ENCODE measurements around the gene OBP2B.
"Not testable (repeated sequence)": the region's sequence is repeated elsewhere in the genome, so short reads cannot be mapped to it uniquely, and the experiment has no call there.

OBP2B gene

DNA sequence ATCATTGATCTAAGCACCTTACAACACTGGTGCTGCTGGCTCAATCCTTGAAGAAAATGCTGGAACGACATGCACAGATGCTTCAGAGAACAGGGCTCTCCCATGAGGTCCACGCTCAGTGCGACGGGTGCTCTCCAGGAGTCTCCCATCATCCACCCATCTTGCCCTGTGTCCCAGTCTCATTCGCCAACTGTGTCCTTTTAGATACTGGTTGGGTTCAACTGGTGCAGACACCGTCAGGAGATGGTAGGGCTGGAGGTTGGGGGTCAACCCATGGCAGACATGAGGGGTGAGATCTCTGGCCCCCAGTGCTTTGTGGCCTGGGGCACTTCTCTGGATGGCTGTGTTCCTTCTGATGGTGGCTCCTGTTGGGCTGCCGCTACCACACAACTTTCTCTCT, 1.6 kb upstream of the OBP2B start:
- Histone ChIP-seq H4K20me1 (ENCODE audit: low read depth, low read length) (no peaks in the 10 kb centered on the region), H3K4me2 (ENCODE audit: low read depth, low read length, poor library complexity, severe bottlenecking) (no peak overlapping the region), H2AFZ (ENCODE audit: low read depth, low read length, severe bottlenecking) (no peak overlapping the region), H3K36me3 (ENCODE audit: low read length) (no peaks in the 10 kb centered on the region), H3K4me3 (ENCODE audit: insufficient read depth, low read length, poor library complexity, severe bottlenecking) (no peak overlapping the region), H3K79me2 (ENCODE audit: insufficient read depth, low read length) (no peaks in the 10 kb centered on the region), H3F3A (ENCODE audit: insufficient read depth) (no peaks in the 10 kb centered on the region), H3K9ac (ENCODE audit: low read length) (no peak overlapping the region), H3K27ac (ENCODE audit: low read depth, low read length) (no peak overlapping the region), H3K9me3 (ENCODE audit: insufficient read depth, low read length) (no peaks in the 10 kb centered on the region), H3K9me2 (replicated peaks; ENCODE audit: insufficient read depth, low read length) (no peaks in the 10 kb centered on the region), H3K27me3 (ENCODE audit: low read length) (no peaks in the 10 kb centered on the region)
- TF ChIP-seq, protein P1, sequence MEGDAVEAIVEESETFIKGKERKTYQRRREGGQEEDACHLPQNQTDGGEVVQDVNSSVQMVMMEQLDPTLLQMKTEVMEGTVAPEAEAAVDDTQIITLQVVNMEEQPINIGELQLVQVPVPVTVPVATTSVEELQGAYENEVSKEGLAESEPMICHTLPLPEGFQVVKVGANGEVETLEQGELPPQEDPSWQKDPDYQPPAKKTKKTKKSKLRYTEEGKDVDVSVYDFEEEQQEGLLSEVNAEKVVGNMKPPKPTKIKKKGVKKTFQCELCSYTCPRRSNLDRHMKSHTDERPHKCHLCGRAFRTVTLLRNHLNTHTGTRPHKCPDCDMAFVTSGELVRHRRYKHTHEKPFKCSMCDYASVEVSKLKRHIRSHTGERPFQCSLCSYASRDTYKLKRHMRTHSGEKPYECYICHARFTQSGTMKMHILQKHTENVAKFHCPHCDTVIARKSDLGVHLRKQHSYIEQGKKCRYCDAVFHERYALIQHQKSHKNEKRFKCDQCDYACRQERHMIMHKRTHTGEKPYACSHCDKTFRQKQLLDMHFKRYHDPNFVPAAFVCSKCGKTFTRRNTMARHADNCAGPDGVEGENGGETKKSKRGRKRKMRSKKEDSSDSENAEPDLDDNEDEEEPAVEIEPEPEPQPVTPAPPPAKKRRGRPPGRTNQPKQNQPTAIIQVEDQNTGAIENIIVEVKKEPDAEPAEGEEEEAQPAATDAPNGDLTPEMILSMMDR (IDR thresholded peaks at IDR 0.05; ENCODE audit: insufficient read depth, low read length, poor library complexity, severe bottlenecking), result no peak
- no peak for TF ChIP-seq EZH2phosphoT487 (conservative IDR thresholded peaks at IDR 0.05; ENCODE audit: low read length)

DNA sequence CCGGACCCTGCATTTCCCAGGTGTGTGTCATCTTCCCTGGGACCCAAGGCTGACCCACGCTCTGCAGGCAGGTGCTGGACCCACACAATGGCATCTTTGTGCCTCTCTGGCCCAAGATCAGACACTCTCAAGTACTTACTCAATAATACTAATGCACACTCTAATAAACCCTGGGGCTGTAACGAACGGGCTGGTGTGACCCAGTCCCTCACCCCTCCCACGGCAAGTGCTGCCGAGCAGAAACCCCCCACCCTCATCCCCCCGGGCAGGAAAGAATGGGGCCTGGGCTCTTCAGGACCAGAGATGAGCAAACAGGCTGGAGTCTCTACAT, 1.1 kb upstream of the OBP2B start:
- Histone ChIP-seq H3K4me3 (ENCODE audit: insufficient read depth, low read length, poor library complexity, severe bottlenecking) (no peak overlapping the region), H3K9me3 (ENCODE audit: insufficient read depth, low read length) (no peaks in the 10 kb centered on the region), H4K20me1 (ENCODE audit: low read depth, low read length) (no peaks in the 10 kb centered on the region), H3K27ac (ENCODE audit: low read depth, low read length) (no peak overlapping the region), H3K9me2 (replicated peaks; ENCODE audit: insufficient read depth, low read length) (no peaks in the 10 kb centered on the region), H3K79me2 (ENCODE audit: insufficient read depth, low read length) (no peaks in the 10 kb centered on the region), H3K9ac (ENCODE audit: low read length) (no peak overlapping the region), H3F3A (ENCODE audit: insufficient read depth) (no peaks in the 10 kb centered on the region), H3K36me3 (ENCODE audit: low read length) (no peaks in the 10 kb centered on the region), H2AFZ (ENCODE audit: low read depth, low read length, severe bottlenecking) (no peak overlapping the region), H3K4me2 (ENCODE audit: low read depth, low read length, poor library complexity, severe bottlenecking) (no peak overlapping the region), H3K27me3 (ENCODE audit: low read length) (no peaks in the 10 kb centered on the region)
- TF ChIP-seq EZH2phosphoT487 (conservative IDR thresholded peaks at IDR 0.05; ENCODE audit: low read length), result no peak
- TF ChIP-seq, protein P1 (IDR thresholded peaks at IDR 0.05; ENCODE audit: insufficient read depth, low read length, poor library complexity, severe bottlenecking), result no peak

DNA sequence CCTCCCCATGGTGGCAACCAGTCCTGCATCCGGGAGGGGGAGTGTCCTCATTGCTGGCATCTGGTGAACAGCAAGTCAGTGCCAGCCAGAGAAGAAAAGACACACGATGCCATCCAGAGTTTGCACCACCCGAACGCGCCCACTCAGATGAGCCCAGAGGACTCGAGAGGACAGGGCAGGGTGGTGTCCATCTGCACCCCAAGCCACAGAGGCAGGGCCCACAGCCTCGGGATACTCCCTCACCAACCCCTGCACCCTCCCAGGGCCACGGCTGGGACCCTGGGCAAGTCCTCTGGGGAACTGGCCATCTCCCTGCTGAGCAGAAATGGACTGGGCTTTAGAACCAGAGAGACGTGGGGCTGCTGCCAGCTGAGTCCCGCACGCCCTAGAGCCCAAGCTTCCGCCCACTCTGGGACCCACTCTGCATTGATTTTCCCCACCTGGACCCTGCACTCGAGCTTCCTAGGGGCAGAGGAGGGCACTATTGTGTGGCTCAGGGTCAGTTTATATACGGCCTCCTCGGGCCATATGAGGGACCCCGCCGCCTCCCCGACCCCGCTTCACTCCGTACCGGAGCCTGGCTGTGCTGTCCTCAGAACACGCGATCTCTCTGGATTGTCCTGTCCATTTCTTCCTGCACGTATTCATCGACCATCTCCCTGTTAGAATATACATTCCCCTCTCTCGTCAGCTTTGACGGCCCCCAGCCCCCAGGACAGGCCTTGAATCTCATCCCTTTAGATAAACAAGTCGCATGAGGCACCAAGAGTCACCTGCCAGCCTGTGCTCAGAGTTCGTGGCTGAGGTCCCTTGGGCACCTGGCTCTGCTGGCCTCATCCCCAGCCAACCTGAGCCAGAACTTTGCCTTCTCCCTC, 514 bp upstream of the OBP2B start:
- not testable (repeated sequence) for H3K9ac ChIP-seq (ENCODE audit: low read length); H3K27ac ChIP-seq (ENCODE audit: low read depth, low read length); H3F3A ChIP-seq (ENCODE audit: insufficient read depth); H3K4me2 ChIP-seq (ENCODE audit: low read depth, low read length, poor library complexity, severe bottlenecking); H3K9me2 ChIP-seq (replicated peaks; ENCODE audit: insufficient read depth, low read length); H3K79me2 ChIP-seq (ENCODE audit: insufficient read depth, low read length); H3K9me3 ChIP-seq (ENCODE audit: insufficient read depth, low read length); H3K27me3 ChIP-seq (ENCODE audit: low read length); H2AFZ ChIP-seq (ENCODE audit: low read depth, low read length, severe bottlenecking); H3K4me3 ChIP-seq (ENCODE audit: insufficient read depth, low read length, poor library complexity, severe bottlenecking); H4K20me1 ChIP-seq (ENCODE audit: low read depth, low read length); H3K36me3 ChIP-seq (ENCODE audit: low read length)

DNA sequence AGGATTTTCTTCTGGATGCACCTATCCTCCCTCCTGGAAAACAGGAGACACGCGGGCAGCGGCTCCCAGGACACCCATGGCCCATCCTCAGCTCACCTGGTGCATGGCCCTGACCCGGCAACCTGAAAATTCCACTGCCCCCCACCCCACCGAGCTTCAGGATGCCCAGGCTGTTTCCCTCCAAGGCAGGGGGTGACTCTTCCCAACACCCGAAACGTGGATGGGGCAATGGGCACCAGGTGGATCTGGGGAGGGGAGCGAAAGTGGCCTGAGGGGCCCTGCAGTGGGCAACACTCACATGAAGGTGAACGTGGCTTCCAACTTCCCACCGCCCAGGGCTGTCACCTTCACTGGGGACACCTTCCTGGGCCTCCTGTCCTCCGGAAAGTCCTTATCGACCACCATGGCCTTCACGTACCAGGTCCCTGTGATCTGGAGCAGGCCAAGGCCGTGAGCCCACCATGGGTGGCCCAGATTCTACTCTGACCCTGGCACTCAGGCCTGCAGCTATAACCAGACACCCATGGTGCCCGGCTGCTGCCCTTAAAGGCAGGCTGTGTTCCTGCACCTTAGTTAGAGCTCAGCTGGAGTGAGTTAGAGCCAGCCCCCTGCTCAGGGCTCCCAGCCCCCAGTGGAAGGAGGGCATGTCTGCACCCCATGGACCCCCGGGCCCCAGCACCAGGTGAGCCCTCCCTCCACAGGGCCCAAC, 725 bp downstream of the OBP2B start:
- H3K9me2 ChIP-seq (replicated peaks; ENCODE audit: insufficient read depth, low read length); H3F3A ChIP-seq (ENCODE audit: insufficient read depth); H3K79me2 ChIP-seq (ENCODE audit: insufficient read depth, low read length); H4K20me1 ChIP-seq (ENCODE audit: low read depth, low read length); H3K27me3 ChIP-seq (ENCODE audit: low read length); H3K4me2 ChIP-seq (ENCODE audit: low read depth, low read length, poor library complexity, severe bottlenecking); H2AFZ ChIP-seq (ENCODE audit: low read depth, low read length, severe bottlenecking); H3K4me3 ChIP-seq (ENCODE audit: insufficient read depth, low read length, poor library complexity, severe bottlenecking); H3K27ac ChIP-seq (ENCODE audit: low read depth, low read length); H3K36me3 ChIP-seq (ENCODE audit: low read length); H3K9ac ChIP-seq (ENCODE audit: low read length); H3K9me3 ChIP-seq (ENCODE audit: insufficient read depth, low read length): not testable (repeated sequence)
